ENCODE measurements around the gene CYYR1.

CYYR1 gene

DNA sequence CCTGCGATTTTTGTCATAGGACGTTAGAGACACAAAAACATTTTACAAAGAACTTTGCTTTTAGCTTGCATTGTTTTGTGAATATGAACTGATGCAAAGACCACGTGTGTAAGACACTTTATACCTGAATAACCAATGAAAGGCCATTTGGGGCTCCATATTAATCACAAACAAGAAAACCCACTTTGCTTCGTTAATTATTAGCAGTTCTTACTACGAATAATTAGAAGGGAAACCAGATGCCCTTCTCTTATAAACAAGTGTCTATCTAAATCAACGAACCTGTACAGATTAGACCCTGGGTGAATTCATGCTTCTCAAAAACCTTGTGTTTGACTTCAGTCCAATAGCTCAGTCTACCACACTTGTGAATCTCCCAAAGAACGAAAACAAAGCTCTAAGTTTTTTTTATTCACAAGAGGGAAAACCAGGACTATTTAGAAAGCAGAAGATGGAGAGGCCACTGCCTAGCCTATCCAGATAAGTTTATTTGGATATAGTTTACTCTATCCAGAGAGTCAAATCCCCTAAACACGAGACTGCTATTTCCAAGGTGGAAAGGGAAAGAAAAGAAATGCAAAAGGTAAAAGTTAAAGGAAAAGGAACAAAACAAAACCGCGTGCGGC, 897 bp downstream of the CYYR1 start:
- H3K9me3 ChIP-seq (ENCODE audit: control insufficient read depth, low read length) = no peaks in the 10 kb centered on the region
- H3K4me1 ChIP-seq (ENCODE audit: control insufficient read depth, insufficient read depth, low read length) = no peaks in the 10 kb centered on the region
- H3K9ac ChIP-seq (ENCODE audit: low read length) = no peak overlapping the region
- H3K27me3 ChIP-seq (ENCODE audit: control insufficient read depth, insufficient read depth, low read length) = no peaks in the 10 kb centered on the region
- no peaks in the 10 kb centered on the region for H3K36me3 ChIP-seq (ENCODE audit: control insufficient read depth, insufficient read depth, low read length)
- no peak overlapping the region for H3K4me3 ChIP-seq (ENCODE audit: low read length)

DNA sequence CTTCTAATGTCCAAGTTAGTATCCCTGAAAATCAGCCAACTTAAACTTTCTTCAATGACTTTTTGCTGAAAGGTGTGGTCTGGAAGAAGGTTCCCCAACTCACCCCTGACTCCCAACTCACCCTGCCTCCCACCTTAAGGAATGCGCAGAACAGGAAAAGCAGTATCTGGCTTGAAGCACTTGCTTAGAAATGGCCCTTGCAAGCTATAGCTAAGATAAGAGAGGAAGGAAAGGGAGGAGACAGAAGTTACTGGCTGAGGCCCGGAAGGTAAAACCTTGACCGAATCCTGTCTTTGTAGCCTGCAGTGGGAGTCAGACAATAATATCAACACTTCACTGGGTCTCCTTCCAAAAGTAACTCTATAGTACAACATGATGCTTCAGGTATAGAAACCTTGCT, 2.9 kb downstream of the CYYR1 start:
- Histone ChIP-seq H3K4me3 (ENCODE audit: low read length) (no peak overlapping the region), H3K4me1 (ENCODE audit: control insufficient read depth, insufficient read depth, low read length) (no peaks in the 10 kb centered on the region), H3K36me3 (ENCODE audit: control insufficient read depth, insufficient read depth, low read length) (no peaks in the 10 kb centered on the region), H3K27me3 (ENCODE audit: control insufficient read depth, insufficient read depth, low read length) (no peaks in the 10 kb centered on the region), H3K9me3 (ENCODE audit: control insufficient read depth, low read length) (no peaks in the 10 kb centered on the region), H3K9ac (ENCODE audit: low read length) (no peak overlapping the region)

DNA sequence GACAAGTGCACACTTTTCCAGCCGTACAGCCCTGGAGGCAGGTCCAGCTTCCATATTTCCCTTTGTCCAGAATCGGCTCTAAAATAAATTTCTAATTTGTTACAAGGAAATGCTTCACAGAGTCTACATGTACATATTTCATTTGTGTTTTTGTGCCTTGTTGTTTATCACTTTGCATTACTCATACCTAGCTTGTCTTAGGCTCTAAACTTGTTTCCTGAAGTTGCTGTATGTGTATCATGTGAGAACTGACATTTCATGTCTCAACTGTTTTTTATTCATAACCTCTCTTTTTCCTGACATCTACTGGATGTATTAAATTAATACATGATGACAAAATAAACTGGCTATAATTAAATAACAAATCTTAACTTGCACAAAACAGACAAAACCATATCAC, 7.5 kb downstream of the CYYR1 start:
- Histone ChIP-seq H3K27me3 (ENCODE audit: control insufficient read depth, insufficient read depth, low read length) (no peaks in the 10 kb centered on the region), H3K4me1 (ENCODE audit: control insufficient read depth, insufficient read depth, low read length) (no peaks in the 10 kb centered on the region), H3K9me3 (ENCODE audit: control insufficient read depth, low read length) (no peaks in the 10 kb centered on the region)

DNA sequence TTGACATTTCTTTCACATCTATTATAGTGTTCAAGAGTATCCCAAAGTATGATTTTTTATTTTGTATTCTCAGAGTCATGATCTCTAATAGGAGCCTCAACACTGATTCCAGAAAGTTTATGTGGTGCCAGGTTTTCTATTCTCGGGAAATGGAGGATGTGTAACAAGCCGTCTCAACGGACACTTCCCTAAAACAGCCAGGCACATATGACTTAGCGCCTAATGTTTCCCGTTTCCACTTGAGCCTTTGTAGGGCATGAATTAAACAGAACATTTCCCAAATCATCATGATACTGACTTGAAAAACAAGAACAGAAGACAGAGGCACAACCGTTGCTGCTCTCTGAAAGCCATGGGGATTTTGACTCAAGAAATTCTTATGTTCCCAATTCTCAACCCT, 8.0 kb downstream of the CYYR1 start:
- H3K9ac ChIP-seq (ENCODE audit: low read length) = no peak overlapping the region
- no peaks in the 10 kb centered on the region for H3K9me3 ChIP-seq (ENCODE audit: control insufficient read depth, low read length)
- H3K4me1 ChIP-seq (ENCODE audit: control insufficient read depth, insufficient read depth, low read length) = no peaks in the 10 kb centered on the region
- H3K4me3 ChIP-seq (ENCODE audit: low read length) = no peak overlapping the region
- no peaks in the 10 kb centered on the region for H3K36me3 ChIP-seq (ENCODE audit: control insufficient read depth, insufficient read depth, low read length)
- no peaks in the 10 kb centered on the region for H3K27me3 ChIP-seq (ENCODE audit: control insufficient read depth, insufficient read depth, low read length)

More for the DNA sequence above, 7.5 kb downstream of the CYYR1 start:
- Histone ChIP-seq H3K4me3 (ENCODE audit: low read length) (no peak overlapping the region), H3K36me3 (ENCODE audit: control insufficient read depth, insufficient read depth, low read length) (no peaks in the 10 kb centered on the region), H3K9ac (ENCODE audit: low read length) (no peak overlapping the region)

DNA sequence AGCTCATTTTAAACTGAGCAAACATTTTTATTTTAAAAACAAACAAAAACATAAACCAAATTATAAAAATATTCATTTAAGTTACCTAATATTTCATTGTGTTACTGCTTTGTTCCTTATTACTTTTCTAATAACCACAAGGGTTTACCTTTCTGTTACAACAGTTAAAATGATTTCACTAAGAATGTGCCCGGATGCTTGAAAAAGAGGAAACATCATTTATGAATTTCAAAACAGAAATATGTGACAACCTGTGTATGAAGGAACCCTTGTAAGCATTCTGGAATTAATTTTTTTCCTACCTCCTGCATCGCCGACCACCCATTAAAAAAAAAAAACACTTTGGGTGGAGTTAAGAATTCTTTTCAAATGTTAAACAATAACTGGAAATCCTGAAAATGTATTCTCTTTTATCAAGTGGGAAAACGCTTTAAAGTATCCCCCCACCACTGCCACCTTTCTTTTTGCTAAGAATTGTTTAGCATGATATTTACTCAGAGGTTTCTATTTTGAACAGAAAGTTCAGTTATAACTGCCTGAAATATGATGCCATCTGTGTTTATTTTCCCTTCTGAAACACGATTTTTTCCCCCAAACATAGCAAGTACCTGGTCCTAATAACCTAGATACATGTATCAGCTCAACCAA, 9.1 kb downstream of the CYYR1 start:
- H3K9ac ChIP-seq (ENCODE audit: low read length) = no peak overlapping the region
- no peaks in the 10 kb centered on the region for H3K4me1 ChIP-seq (ENCODE audit: control insufficient read depth, insufficient read depth, low read length)
- no peak overlapping the region for H3K4me3 ChIP-seq (ENCODE audit: low read length)
- H3K27me3 ChIP-seq (ENCODE audit: control insufficient read depth, insufficient read depth, low read length) = no peaks in the 10 kb centered on the region
- no peaks in the 10 kb centered on the region for H3K36me3 ChIP-seq (ENCODE audit: control insufficient read depth, insufficient read depth, low read length)
- no peaks in the 10 kb centered on the region for H3K9me3 ChIP-seq (ENCODE audit: control insufficient read depth, low read length)

DNA sequence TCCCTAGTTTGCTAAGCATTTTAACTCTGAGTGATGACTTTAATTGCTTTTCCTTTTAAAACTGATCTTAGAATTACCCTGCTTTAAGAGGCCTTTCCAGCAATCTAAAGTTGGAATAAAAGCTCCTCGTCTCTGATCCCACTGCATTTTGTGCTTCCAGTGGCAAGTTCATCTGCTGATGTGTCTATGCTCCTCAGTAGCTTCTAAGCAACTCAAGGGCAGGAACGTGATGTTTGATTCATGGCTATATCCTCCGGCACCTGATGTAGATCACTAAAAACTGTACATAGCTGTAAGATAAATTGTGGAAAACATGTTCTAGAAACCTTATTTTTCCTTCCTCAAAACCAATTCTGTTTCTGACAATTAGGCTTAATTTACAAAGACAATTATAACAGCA, 12.5 kb downstream of the CYYR1 start:
- no peak overlapping the region for H3K4me3 ChIP-seq (ENCODE audit: low read length)
- H3K27me3 ChIP-seq (ENCODE audit: control insufficient read depth, insufficient read depth, low read length) = no peaks in the 10 kb centered on the region
- H3K9me3 ChIP-seq (ENCODE audit: control insufficient read depth, low read length) = no peaks in the 10 kb centered on the region
- H3K36me3 ChIP-seq (ENCODE audit: control insufficient read depth, insufficient read depth, low read length) = no peaks in the 10 kb centered on the region
- H3K4me1 ChIP-seq (ENCODE audit: control insufficient read depth, insufficient read depth, low read length) = no peaks in the 10 kb centered on the region
- no peak overlapping the region for H3K9ac ChIP-seq (ENCODE audit: low read length)

DNA sequence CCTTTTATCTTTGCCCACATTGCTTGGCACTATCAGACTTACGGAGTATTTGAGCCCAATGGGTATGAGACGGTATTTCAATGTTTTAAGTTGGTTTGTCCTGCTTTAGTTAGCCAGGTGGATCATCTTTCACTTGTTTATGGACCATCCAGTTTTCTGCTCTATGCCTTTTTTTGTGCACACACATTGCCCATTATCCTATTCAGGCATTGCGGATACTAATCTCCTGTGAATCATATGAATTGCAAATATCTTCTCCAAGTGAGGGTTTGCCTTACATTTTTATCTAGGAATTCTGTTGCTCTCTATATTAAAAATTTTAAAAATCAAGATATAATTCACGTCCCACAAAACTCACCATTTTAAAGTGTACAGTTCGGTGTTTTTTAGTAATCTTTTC, 14.0 kb downstream of the CYYR1 start:
- Histone ChIP-seq H3K4me1 (ENCODE audit: control insufficient read depth, insufficient read depth, low read length) (no peaks in the 10 kb centered on the region), H3K9me3 (ENCODE audit: control insufficient read depth, low read length) (no peaks in the 10 kb centered on the region), H3K27me3 (ENCODE audit: control insufficient read depth, insufficient read depth, low read length) (no peaks in the 10 kb centered on the region), H3K4me3 (ENCODE audit: low read length) (no peak overlapping the region), H3K36me3 (ENCODE audit: control insufficient read depth, insufficient read depth, low read length) (no peaks in the 10 kb centered on the region), H3K9ac (ENCODE audit: low read length) (no peak overlapping the region)

DNA sequence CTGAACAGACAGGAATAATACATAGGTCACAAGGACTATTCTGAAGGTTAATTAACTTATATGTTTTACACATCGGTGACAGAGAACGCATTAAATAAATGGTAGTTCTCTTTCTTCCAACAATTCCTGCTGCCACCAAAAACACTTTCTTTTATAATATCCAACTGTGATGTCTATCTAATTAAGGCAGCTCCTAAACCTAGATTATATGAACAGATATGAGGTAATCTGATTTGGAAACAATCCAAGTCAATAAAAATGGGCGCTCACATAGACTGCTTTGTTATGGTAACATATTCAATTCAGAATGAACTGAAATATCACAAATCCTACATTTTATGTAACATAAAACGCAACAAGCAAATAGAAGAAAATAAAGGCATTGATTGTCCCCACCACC, 16.0 kb downstream of the CYYR1 start:
- Histone ChIP-seq H3K4me3 (ENCODE audit: low read length) (no peak overlapping the region), H3K27me3 (ENCODE audit: control insufficient read depth, insufficient read depth, low read length) (no peaks in the 10 kb centered on the region), H3K9ac (ENCODE audit: low read length) (no peak overlapping the region), H3K4me1 (ENCODE audit: control insufficient read depth, insufficient read depth, low read length) (no peaks in the 10 kb centered on the region), H3K9me3 (ENCODE audit: control insufficient read depth, low read length) (no peaks in the 10 kb centered on the region), H3K36me3 (ENCODE audit: control insufficient read depth, insufficient read depth, low read length) (no peaks in the 10 kb centered on the region)

DNA sequence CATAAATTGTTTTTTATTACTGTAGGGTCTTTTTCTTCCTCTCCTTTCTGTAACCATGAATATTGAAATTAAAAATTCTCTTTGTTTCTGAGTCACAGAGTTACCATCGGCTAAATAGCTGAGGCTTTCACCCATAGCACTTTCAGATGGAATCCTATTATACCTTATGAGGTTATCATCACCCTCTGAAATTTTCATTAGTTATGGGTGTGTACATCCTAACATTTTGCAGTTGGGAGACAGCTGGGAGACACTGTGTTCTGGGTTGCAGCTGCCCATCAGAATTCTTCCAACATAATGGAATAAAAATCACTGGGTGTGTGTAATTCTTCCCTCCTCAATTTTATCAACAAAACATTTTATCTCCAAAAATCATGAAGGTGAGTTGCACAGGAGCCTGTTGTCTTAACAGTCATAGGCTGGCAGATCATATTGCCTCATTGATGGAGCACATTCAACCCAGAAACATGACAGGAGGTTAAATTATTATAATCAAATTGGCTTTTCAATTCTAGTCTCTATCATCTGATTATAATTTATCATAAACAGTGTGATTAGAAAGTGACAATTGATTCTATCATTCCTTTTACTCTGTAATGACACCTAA, 17.4 kb downstream of the CYYR1 start:
- Histone ChIP-seq H3K4me1 (ENCODE audit: control insufficient read depth, insufficient read depth, low read length) (no peaks in the 10 kb centered on the region), H3K4me3 (ENCODE audit: low read length) (no peak overlapping the region), H3K27me3 (ENCODE audit: control insufficient read depth, insufficient read depth, low read length) (no peaks in the 10 kb centered on the region), H3K9ac (ENCODE audit: low read length) (no peak overlapping the region), H3K36me3 (ENCODE audit: control insufficient read depth, insufficient read depth, low read length) (no peaks in the 10 kb centered on the region), H3K9me3 (ENCODE audit: control insufficient read depth, low read length) (no peaks in the 10 kb centered on the region)

DNA sequence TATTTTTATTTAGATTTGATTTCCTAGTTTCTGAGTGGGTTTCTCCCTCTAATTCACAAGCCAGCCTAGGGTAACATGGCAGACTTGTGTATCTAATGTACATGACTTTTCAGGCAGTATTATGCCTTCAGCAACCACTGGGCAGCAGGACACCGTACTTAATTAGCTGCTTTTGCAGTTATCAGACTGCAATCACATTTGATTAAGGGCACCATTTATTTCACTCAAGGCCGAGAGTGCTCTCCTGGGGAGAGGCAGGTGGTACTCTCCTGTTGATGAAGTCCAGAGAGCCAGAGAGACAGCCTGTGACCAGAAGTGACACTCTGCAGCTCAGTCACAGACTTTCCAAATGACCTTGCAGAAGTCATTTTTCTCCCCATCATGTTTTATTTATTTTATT, 18.7 kb downstream of the CYYR1 start:
- H3K36me3 ChIP-seq (ENCODE audit: control insufficient read depth, insufficient read depth, low read length) = no peaks in the 10 kb centered on the region
- H3K9me3 ChIP-seq (ENCODE audit: control insufficient read depth, low read length) = no peaks in the 10 kb centered on the region
- no peak overlapping the region for H3K9ac ChIP-seq (ENCODE audit: low read length)
- no peaks in the 10 kb centered on the region for H3K27me3 ChIP-seq (ENCODE audit: control insufficient read depth, insufficient read depth, low read length)
- no peaks in the 10 kb centered on the region for H3K4me1 ChIP-seq (ENCODE audit: control insufficient read depth, insufficient read depth, low read length)
- no peak overlapping the region for H3K4me3 ChIP-seq (ENCODE audit: low read length)

DNA sequence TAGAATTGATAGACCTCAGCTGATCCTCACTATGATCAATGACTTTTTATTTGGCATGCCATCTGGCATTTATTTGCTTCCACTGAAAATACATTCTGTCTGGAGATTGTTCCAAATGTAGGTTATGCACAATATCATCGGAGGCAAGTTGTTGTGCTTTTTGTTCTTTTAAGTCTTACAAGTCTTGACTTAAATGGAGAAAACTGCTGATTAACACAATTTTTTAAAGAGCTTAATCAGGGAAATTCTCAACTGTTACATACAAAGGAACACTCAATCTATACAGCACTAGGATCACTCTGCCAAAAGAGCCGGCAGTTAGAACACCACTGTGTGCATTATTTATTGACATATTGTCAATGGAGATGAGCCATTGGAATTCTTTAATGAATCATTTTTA, 19.2 kb downstream of the CYYR1 start:
- Histone ChIP-seq H3K36me3 (ENCODE audit: control insufficient read depth, insufficient read depth, low read length) (no peaks in the 10 kb centered on the region), H3K9me3 (ENCODE audit: control insufficient read depth, low read length) (no peaks in the 10 kb centered on the region), H3K4me1 (ENCODE audit: control insufficient read depth, insufficient read depth, low read length) (no peaks in the 10 kb centered on the region), H3K9ac (ENCODE audit: low read length) (no peak overlapping the region), H3K4me3 (ENCODE audit: low read length) (no peak overlapping the region), H3K27me3 (ENCODE audit: control insufficient read depth, insufficient read depth, low read length) (no peaks in the 10 kb centered on the region)

DNA sequence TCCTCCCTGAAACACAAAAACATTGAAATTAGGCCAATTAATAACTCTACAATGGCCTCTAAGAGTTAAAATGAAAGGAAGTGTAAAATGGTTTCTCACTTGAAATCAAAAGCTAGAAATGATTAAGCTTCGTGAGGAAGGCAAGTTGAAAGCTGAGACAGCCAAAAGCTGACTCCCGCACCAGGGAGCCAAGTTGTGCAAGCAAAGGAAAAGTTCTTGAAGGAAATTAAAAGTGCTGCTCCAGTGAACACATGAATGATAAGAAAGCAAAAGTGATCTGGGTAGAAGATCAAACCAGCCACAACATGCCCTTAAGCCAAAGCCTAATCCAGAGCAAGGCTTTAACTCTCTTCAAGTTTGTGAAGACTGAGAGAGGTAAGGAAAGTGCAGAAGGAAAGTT, 22.8 kb downstream of the CYYR1 start:
- H3K4me3 ChIP-seq (ENCODE audit: low read length) = no peak overlapping the region

More for the DNA sequence above, 22.8 kb downstream of the CYYR1 start:
- H3K4me1 ChIP-seq (ENCODE audit: control insufficient read depth, insufficient read depth, low read length) = no peaks in the 10 kb centered on the region
- H3K9me3 ChIP-seq (ENCODE audit: control insufficient read depth, low read length) = no peaks in the 10 kb centered on the region
- H3K9ac ChIP-seq (ENCODE audit: low read length) = no peak overlapping the region
- H3K27me3 ChIP-seq (ENCODE audit: control insufficient read depth, insufficient read depth, low read length) = no peaks in the 10 kb centered on the region
- H3K36me3 ChIP-seq (ENCODE audit: control insufficient read depth, insufficient read depth, low read length) = no peaks in the 10 kb centered on the region
